SU-DHL-6 (cell line): ENCODE results near the gene KRT9.

Source experiments
- H2AFZ ChIP-seq: fragments of 200-600 bp; sonication (generic); 2 replicates; pipeline ENCODE4 v1.6.1; 2014; ENCODE audit warnings: low read depth, mild to moderate bottlenecking, moderate library complexity, mixed read lengths, antibody characterized with exemption, low read length; ENCODE audit not compliant: severe bottlenecking
- H3F3A ChIP-seq: fragments of 200-600 bp; shearing (Covaris generic); 2 replicates; pipeline ENCODE4 v1.6.0; 2016; ENCODE audit warnings: antibody characterized with exemption, mild to moderate bottlenecking; ENCODE audit not compliant: insufficient read depth
- H3K27ac ChIP-seq: fragments of 200-600 bp; sonication (generic); 2 replicates; pipeline ENCODE4 v1.5.1; 2016; ENCODE audit warnings: low read depth, mild to moderate bottlenecking, low read length, moderate library complexity, mixed read lengths
- H3K27me3 ChIP-seq: fragments of 200-600 bp; sonication (generic), shearing (Covaris generic); 2 replicates; pipeline ENCODE4 v1.6.0; 2014; ENCODE audit warnings: mild to moderate bottlenecking, low read length
- H3K36me3 ChIP-seq: fragments of 200-600 bp; sonication (generic); 2 replicates; pipeline ENCODE4 v1.6.1; 2014; ENCODE audit warnings: mild to moderate bottlenecking, low read length, mixed read lengths
- H3K4me2 ChIP-seq: fragments of 300-600, 200-600 bp; shearing (Covaris generic), sonication (generic); 2 replicates; pipeline ENCODE4 v1.6.0; 2014; ENCODE audit warnings: low read length, low read depth, mild to moderate bottlenecking; ENCODE audit not compliant: poor library complexity, severe bottlenecking
- H3K4me3 ChIP-seq: fragments of 200-600 bp; sonication (generic); 2 replicates; pipeline ENCODE4 v1.5.1; 2014; ENCODE audit warnings: antibody characterized with exemption, low read length, mild to moderate bottlenecking, mixed read lengths; ENCODE audit not compliant: insufficient read depth, poor library complexity, severe bottlenecking
- H3K79me2 ChIP-seq: fragments of 200-600 bp; sonication (generic); 2 replicates; pipeline ENCODE4 v1.6.1; 2014; ENCODE audit warnings: mild to moderate bottlenecking, low read length, moderate library complexity; ENCODE audit not compliant: insufficient read depth
- H3K9ac ChIP-seq: fragments of 200-600 bp; sonication (generic); 2 replicates; pipeline ENCODE4 v1.7.0; 2014; ENCODE audit warnings: mild to moderate bottlenecking, low read length
- H3K9me2 ChIP-seq: fragments of 200-600 bp; sonication (generic); replicated peaks from 2 replicates; pipeline ENCODE4 v1.6.1; 2014; ENCODE audit warnings: low read length; ENCODE audit not compliant: insufficient read depth
- H3K9me3 ChIP-seq: fragments of 200-600 bp; sonication (generic); 2 replicates; pipeline ENCODE4 v1.6.1; 2014; ENCODE audit warnings: low read length, mixed read lengths; ENCODE audit not compliant: insufficient read depth
- H4K20me1 ChIP-seq: fragments of 200-600 bp; sonication (generic); 2 replicates; pipeline ENCODE4 v1.6.1; 2014; ENCODE audit warnings: low read depth, mild to moderate bottlenecking, antibody characterized with exemption, low read length, moderate library complexity, mixed read lengths
- CTCF ChIP-seq: fragments of 200-600 bp; sonication (generic); IDR thresholded peaks from one replicate; pipeline ENCODE4 v1.5.1; 2017; ENCODE audit warnings: antibody characterized with exemption, mild to moderate bottlenecking, low read length, moderate library complexity; ENCODE audit not compliant: insufficient read depth, poor library complexity, severe bottlenecking
- EZH2phosphoT487 ChIP-seq: fragments of 200-600 bp; sonication (generic), shearing (Covaris generic); conservative IDR thresholded peaks from 2 replicates; pipeline ENCODE4 v1.6.1; 2018; ENCODE audit warnings: mild to moderate bottlenecking, antibody characterized with exemption, low read length, moderate library complexity, mixed read lengths

KRT9 gene

GRCh38 chr17:41556306-41556705 lies 15.6 kb downstream of the KRT9 start:
- H2AFZ ChIP-seq: no peak overlapping the region
- H4K20me1 ChIP-seq: no peaks in the 10 kb centered on the region
- no peak overlapping the region for H3K4me2 ChIP-seq
- H3K27me3 ChIP-seq: no peaks in the 10 kb centered on the region
- no peak overlapping the region for H3K4me3 ChIP-seq
- no peaks in the 10 kb centered on the region for H3K36me3 ChIP-seq
- no peaks in the 10 kb centered on the region for H3K79me2 ChIP-seq
- no peaks in the 10 kb centered on the region for H3K9me2 ChIP-seq
- no peak for TF ChIP-seq EZH2phosphoT487
- no peak for TF ChIP-seq CTCF
- no peaks in the 10 kb centered on the region for H3K9me3 ChIP-seq
- H3F3A ChIP-seq: no peaks in the 10 kb centered on the region
- H3K27ac ChIP-seq: no peak overlapping the region
- H3K9ac ChIP-seq: no peak overlapping the region

GRCh38 chr17:41555105-41555887 lies 16.6 kb downstream of the KRT9 start:
- no peaks in the 10 kb centered on the region for H3K9me3 ChIP-seq
- TF ChIP-seq EZH2phosphoT487 (no peak), CTCF (no peak)
- H3K4me2 ChIP-seq: no peak overlapping the region
- no peak overlapping the region for H3K27ac ChIP-seq
- no peak overlapping the region for H2AFZ ChIP-seq
- no peak overlapping the region for H3K9ac ChIP-seq
- no peaks in the 10 kb centered on the region for H3K9me2 ChIP-seq
- no peaks in the 10 kb centered on the region for H3K36me3 ChIP-seq
- H4K20me1 ChIP-seq: no peaks in the 10 kb centered on the region
- H3F3A ChIP-seq: no peaks in the 10 kb centered on the region
- no peak overlapping the region for H3K4me3 ChIP-seq
- no peaks in the 10 kb centered on the region for H3K79me2 ChIP-seq
- H3K27me3 ChIP-seq: no peaks in the 10 kb centered on the region

- no peak overlapping the region for H3K27ac ChIP-seq
- no peaks in the 10 kb centered on the region for H3K9me2 ChIP-seq
- H2AFZ ChIP-seq: no peak overlapping the region
- H3K79me2 ChIP-seq: no peaks in the 10 kb centered on the region
- H3K27me3 ChIP-seq: no peaks in the 10 kb centered on the region
- no peak overlapping the region for H3K9ac ChIP-seq
- H4K20me1 ChIP-seq: no peaks in the 10 kb centered on the region
- TF ChIP-seq CTCF (no peak), EZH2phosphoT487 (no peak)
- H3F3A ChIP-seq: no peaks in the 10 kb centered on the region
- H3K36me3 ChIP-seq: no peaks in the 10 kb centered on the region
- no peak overlapping the region for H3K4me3 ChIP-seq
- no peaks in the 10 kb centered on the region for H3K9me3 ChIP-seq
- H3K4me2 ChIP-seq: no peak overlapping the region
Measured at GRCh38 chr17:41553987-41554680, 17.7 kb downstream of the KRT9 start.
